Activated T-helper 2 cell treated with anti-CD3 and anti-CD28 coated beads, Interferon-gamma antibody, Interleukin-2, Interleukin-4, amounts not matched to agents 10 μg/mL and 5 μg/mL and 100 μg/mL, durations not matched to agents 14 hours and 24 hours and 36 hours (primary cell): Measurements from ENCODE around the gene CHST11. TPM values are rescaled to one million over a fixed set of nuclear protein-coding genes. Genes with fewer than 3 reads are reported as not detected.

ENCODE experiments used
- DNase-seq: peaks from one replicate; pipeline ENCODE4 v3.0.0; 2021; ENCODE audit warnings: low spot score
- H3K27ac Mint-ChIP-seq: one replicate; pipeline ENCODE4 v1.8.0; 2021; ENCODE audit warnings: mixed read lengths
- H3K27me3 Mint-ChIP-seq: one replicate; pipeline ENCODE4 v1.8.0; 2021; ENCODE audit warnings: low read depth, mixed read lengths
- H3K36me3 Mint-ChIP-seq: one replicate; pipeline ENCODE4 v1.8.0; 2021; ENCODE audit warnings: low read depth, mixed read lengths
- H3K4me1 Mint-ChIP-seq: one replicate; pipeline ENCODE4 v1.8.0; 2021; ENCODE audit warnings: low read depth, mixed read lengths
- H3K4me3 Mint-ChIP-seq: one replicate; pipeline ENCODE4 v1.8.0; 2021; ENCODE audit warnings: low read depth, mild to moderate bottlenecking, moderate library complexity, mixed read lengths
- H3K9me3 Mint-ChIP-seq: one replicate; pipeline ENCODE4 v1.8.0; 2021; ENCODE audit warnings: mixed read lengths
- intact Hi-C: fragments of 100-400 bp; cut with micrococcal nuclease; formaldehyde crosslinking; loops from one replicate; pipeline ENCODE4 v1.15.1; 2023
- total RNA-seq: library from RNA; stranded (reverse); gene quantifications from 2 replicates; pipeline ENCODE4 v1.2.3, GENCODE V29; 2022

The CHST11 gene
- total RNA-seq, 1 donor from 2014 or later = 50.6 TPM

- no peaks in the 10 kb centered on the region for H3K9me3 Mint-ChIP-seq
- no peaks in the 10 kb centered on the region for H3K27me3 Mint-ChIP-seq
- no peak for DNase-seq
- intact Hi-C loops = loop anchor here (10.0 kb wide), 2 partner anchors 215 to 1705 kb away; partner anchors contain the start of gene TCP11L2
- peaks cover 45% of the 10 kb centered on the region for H3K4me1 Mint-ChIP-seq
- no peak overlapping the region for H3K4me3 Mint-ChIP-seq
- H3K27ac Mint-ChIP-seq = no peak overlapping the region
- peaks cover 27% of the 10 kb centered on the region for H3K36me3 Mint-ChIP-seq
Observed at GRCh38 chr12:104599272-104600035, 142.7 kb downstream of the CHST11 start.

GRCh38 chr12:104600036-104600712, 143.4 kb downstream of the CHST11 start:
- no peak overlapping the region for H3K27ac Mint-ChIP-seq
- intact Hi-C loops = loop anchor here (10.0 kb wide), 2 partner anchors 215 to 1705 kb away; partner anchors contain the start of gene TCP11L2
- DNase-seq = no peak
- H3K9me3 Mint-ChIP-seq = no peaks in the 10 kb centered on the region
- no peak overlapping the region for H3K4me3 Mint-ChIP-seq
- peaks cover 50% of the 10 kb centered on the region for H3K4me1 Mint-ChIP-seq
- peaks cover 27% of the 10 kb centered on the region for H3K36me3 Mint-ChIP-seq
- no peaks in the 10 kb centered on the region for H3K27me3 Mint-ChIP-seq

GRCh38 chr12:104600790-104601739, 144.3 kb downstream of the CHST11 start:
- Mint-ChIP-seq H3K4me3 (no peak overlapping the region), H3K4me1 (peaks cover 55% of the 10 kb centered on the region), H3K9me3 (no peaks in the 10 kb centered on the region), H3K27me3 (no peaks in the 10 kb centered on the region), H3K27ac (no peak overlapping the region), H3K36me3 (peaks cover 31% of the 10 kb centered on the region)
- intact Hi-C loops = loop anchor here (10.0 kb wide), 2 partner anchors 216 to 1704 kb away; partner anchors contain the start of gene TCP11L2
- no peak for DNase-seq

- no peaks in the 10 kb centered on the region for H3K9me3 Mint-ChIP-seq
- peak overlapping the region; percentile 47 for H3K27ac Mint-ChIP-seq
- H3K4me1 Mint-ChIP-seq = peaks cover 50% of the 10 kb centered on the region
- peaks cover 38% of the 10 kb centered on the region for H3K36me3 Mint-ChIP-seq
- no peaks in the 10 kb centered on the region for H3K27me3 Mint-ChIP-seq
- intact Hi-C loops = loop anchor here (10.0 kb wide), 2 partner anchors 218 to 1702 kb away; partner anchors contain the start of gene TCP11L2
- H3K4me3 Mint-ChIP-seq = no peak overlapping the region
- DNase-seq = no peak
Observed at GRCh38 chr12:104602406-104602805, 145.7 kb downstream of the CHST11 start.

GRCh38 chr12:104602896-104603295, 146.1 kb downstream of the CHST11 start:
- intact Hi-C loops = loop anchor here (10.0 kb wide), 2 partner anchors 218 to 1702 kb away; partner anchors contain the start of gene TCP11L2
- Mint-ChIP-seq H3K4me3 (no peak overlapping the region), H3K4me1 (peaks cover 50% of the 10 kb centered on the region), H3K27ac (no peak overlapping the region), H3K27me3 (no peaks in the 10 kb centered on the region), H3K9me3 (no peaks in the 10 kb centered on the region), H3K36me3 (peaks cover 39% of the 10 kb centered on the region)
- no peak for DNase-seq

GRCh38 chr12:104603545-104603973, 146.8 kb downstream of the CHST11 start:
- H3K27me3 Mint-ChIP-seq = no peaks in the 10 kb centered on the region
- DNase-seq = no peak
- H3K27ac Mint-ChIP-seq = peak overlapping the region; percentile 86
- H3K4me1 Mint-ChIP-seq = peaks cover 54% of the 10 kb centered on the region
- H3K36me3 Mint-ChIP-seq = peaks cover 43% of the 10 kb centered on the region
- no peaks in the 10 kb centered on the region for H3K9me3 Mint-ChIP-seq
- peak overlapping the region; percentile 19 for H3K4me3 Mint-ChIP-seq
- intact Hi-C loops = loop anchor here (10.0 kb wide), 2 partner anchors 219 to 1701 kb away; partner anchors contain the start of gene TCP11L2

GRCh38 chr12:104604070-104604994, 147.6 kb downstream of the CHST11 start:
- intact Hi-C loops = loop anchor here (1.0 to 10.0 kb wide), 11 partner anchors 21 to 1700 kb away; partner anchors contain the start of gene TCP11L2
- peaks cover 50% of the 10 kb centered on the region for H3K36me3 Mint-ChIP-seq

GRCh38 chr12:104604995-104605675, 148.4 kb downstream of the CHST11 start:
- intact Hi-C loops = loop anchor here (1.0 to 10.0 kb wide), 11 partner anchors 22 to 1700 kb away; partner anchors contain the start of gene TCP11L2
- Mint-ChIP-seq H3K9me3 (no peaks in the 10 kb centered on the region), H3K4me1 (peaks cover 63% of the 10 kb centered on the region), H3K36me3 (peaks cover 51% of the 10 kb centered on the region), H3K27ac (peak overlapping the region; percentile 86), H3K27me3 (no peaks in the 10 kb centered on the region), H3K4me3 (no peak overlapping the region)
- no peak for DNase-seq

More at GRCh38 chr12:104604070-104604994, 147.6 kb downstream of the CHST11 start:
- no peaks in the 10 kb centered on the region for H3K9me3 Mint-ChIP-seq
- H3K27ac Mint-ChIP-seq = peak overlapping the region; percentile 86
- peak overlapping the region; percentile 19 for H3K4me3 Mint-ChIP-seq
- H3K4me1 Mint-ChIP-seq = peaks cover 61% of the 10 kb centered on the region
- no peaks in the 10 kb centered on the region for H3K27me3 Mint-ChIP-seq
- peak; percentile 60 for DNase-seq

GRCh38 chr12:104605685-104606084, 148.9 kb downstream of the CHST11 start:
- Mint-ChIP-seq H3K27me3 (no peaks in the 10 kb centered on the region), H3K4me3 (no peak overlapping the region), H3K27ac (peak overlapping the region; percentile 49), H3K9me3 (no peaks in the 10 kb centered on the region), H3K4me1 (peaks cover 62% of the 10 kb centered on the region), H3K36me3 (peaks cover 51% of the 10 kb centered on the region)
- intact Hi-C loops = loop anchor here (2.0 to 10.0 kb wide), 4 partner anchors 27 to 1699 kb away; partner anchors contain the start of gene TCP11L2
- no peak for DNase-seq

- H3K4me3 Mint-ChIP-seq = no peak overlapping the region
- H3K36me3 Mint-ChIP-seq = peaks cover 40% of the 10 kb centered on the region
- intact Hi-C loops = loop anchor here (10.0 kb wide), 2 partner anchors 224 to 1696 kb away; partner anchors contain the start of gene TCP11L2
- no peak for DNase-seq
- no peak overlapping the region for H3K27ac Mint-ChIP-seq
- no peaks in the 10 kb centered on the region for H3K9me3 Mint-ChIP-seq
- no peaks in the 10 kb centered on the region for H3K27me3 Mint-ChIP-seq
- H3K4me1 Mint-ChIP-seq = peaks cover 40% of the 10 kb centered on the region
Observed at GRCh38 chr12:104608998-104609397, 152.2 kb downstream of the CHST11 start.
